ENCODE data around the gene MED12.
A peak's percentile ranks its signal among the peaks of the same experiment; 100 is the strongest.

MED12 gene

GRCh38 chrX:71118032-71118984 lies at the start of gene MED12:
TSS of gene MED12 (plus strand) at chrX:71118596. CDS start at chrX:71118755, 159 bp downstream.
- peak; percentile 47 to 61 for DNase-seq (ENCODE audit: low read depth in 2 of 2)

GRCh38 chrX:71070531-71070930 lies 47.9 kb upstream of the MED12 start:
- DNase-seq (ENCODE audit: low read depth in 2 of 2), result no peak

- no peak for DNase-seq (ENCODE audit: low read depth in 2 of 2)
Observed at GRCh38 chrX:71081330-71082123, 36.9 kb upstream of the MED12 start.

DNA sequence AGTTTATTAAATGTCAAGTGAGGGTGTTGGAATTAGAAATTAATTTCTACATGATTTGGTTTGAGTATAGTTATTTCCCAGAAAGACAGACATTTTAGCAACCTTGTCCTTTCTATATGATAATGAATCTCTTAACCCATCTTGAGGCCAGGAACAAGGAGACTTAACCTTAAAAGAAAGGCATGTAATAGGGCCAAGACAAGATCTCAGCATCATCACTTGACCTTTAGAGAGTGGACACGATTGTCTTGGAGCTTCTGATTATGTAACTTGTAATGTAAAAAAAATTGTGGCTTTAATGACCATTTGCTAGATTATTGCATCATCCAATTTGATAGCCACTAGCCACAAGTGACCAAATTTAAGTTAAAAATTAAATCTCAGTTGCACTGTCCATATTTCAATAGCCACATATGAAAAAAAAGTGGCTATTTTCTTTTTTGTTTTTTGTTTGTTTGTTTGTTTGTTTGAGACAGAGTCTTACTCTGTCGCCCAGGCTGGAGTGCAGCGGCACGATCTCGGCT lies 36.2 kb upstream of the MED12 start:
- no peak for DNase-seq (ENCODE audit: low read depth in 2 of 2)

- DNase-seq (ENCODE audit: low read depth in 2 of 2), result no peak
Observed at GRCh38 chrX:71082822-71083221, 35.6 kb upstream of the MED12 start.

DNA sequence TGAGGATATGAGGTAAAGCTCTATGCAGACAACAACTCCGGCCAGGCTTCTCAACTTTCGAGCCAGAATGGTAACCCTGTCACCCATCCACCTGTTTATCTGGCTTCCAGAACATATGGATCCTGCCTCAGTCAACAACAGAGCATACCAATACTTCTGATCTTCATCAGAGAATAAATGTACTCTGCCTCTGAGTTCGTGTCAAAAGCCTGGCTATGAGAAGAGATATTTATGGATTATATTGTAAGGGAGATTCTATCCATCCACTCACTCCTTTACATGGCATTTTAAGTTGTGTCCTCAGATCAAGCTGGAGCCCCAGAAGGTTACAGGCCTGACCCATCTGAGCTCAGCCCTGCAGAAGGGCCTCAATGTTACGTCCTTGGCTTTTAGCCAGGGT lies 32.5 kb upstream of the MED12 start:
- no peak for DNase-seq (ENCODE audit: low read depth in 2 of 2)

GRCh38 chrX:71091263-71091662 lies 27.1 kb upstream of the MED12 start:
- no peak for DNase-seq (ENCODE audit: low read depth in 2 of 2)

GRCh38 chrX:71095033-71095432 lies 23.4 kb upstream of the MED12 start:
- DNase-seq (ENCODE audit: low read depth in 2 of 2), result no peak

GRCh38 chrX:71095555-71095980 lies 22.8 kb upstream of the MED12 start, which contains the start of gene FOXO4:
TSS of gene FOXO4 (plus strand) at chrX:71095851. CDS start at chrX:71096529, 678 bp downstream.
- peak; percentile 55 to 60 for DNase-seq (ENCODE audit: low read depth in 2 of 2)

GRCh38 chrX:71095981-71096759 lies 22.2 kb upstream of the MED12 start:
- DNase-seq (ENCODE audit: low read depth in 2 of 2), result peak in 1 of 2 experiments; percentile 10

- DNase-seq (ENCODE audit: low read depth in 2 of 2), result no peak
Observed at GRCh38 chrX:71096760-71097032, 21.7 kb upstream of the MED12 start.

DNA sequence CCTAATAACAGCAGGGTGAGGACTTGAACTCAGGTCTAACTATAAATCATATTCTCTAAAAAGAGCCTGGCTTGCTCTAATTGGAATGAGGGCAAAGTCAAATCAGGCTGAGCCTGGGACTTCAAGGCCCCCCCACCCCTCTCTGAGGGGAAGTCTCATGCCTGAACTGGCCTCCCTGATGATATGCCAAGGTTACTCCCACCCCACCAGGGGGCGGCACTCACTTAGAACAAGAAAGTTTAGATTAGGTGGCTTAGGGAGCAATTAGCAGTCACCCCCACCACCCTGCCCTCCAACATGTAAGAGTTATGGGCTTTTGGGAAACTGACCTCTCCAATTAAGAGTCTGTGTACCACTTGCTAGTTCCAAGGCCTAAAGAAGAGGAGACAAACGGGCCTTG lies 20.1 kb upstream of the MED12 start:
- DNase-seq (ENCODE audit: low read depth in 2 of 2), result peak in 1 of 2 experiments; percentile 4

DNA sequence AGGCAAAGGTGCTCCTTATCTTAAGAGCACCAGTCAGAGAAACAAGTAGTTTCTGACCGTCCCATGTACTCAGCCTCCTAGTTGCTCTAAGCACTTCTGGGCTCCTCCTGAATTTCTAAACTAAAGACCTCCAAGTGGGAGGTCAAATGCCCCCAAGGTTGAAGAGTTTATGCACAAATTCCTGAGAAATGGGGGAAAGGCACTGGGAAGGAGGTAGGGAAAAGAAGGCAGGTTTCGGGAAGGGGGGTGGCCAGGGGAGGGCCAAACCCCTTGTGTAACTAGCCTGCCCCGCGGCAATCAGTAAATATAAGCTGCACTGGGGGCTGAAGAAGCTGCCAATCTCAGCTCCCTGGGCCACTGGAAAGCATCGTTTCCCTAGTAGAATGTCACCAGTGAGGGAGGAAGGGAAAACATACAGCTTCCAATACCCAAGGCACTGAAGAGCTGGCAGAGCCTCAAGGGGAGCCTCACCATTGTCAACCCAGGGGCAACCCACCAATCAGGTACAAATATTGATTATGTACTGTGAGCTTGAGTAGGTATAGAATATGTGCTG lies 19.4 kb upstream of the MED12 start:
- no peak for DNase-seq (ENCODE audit: low read depth in 2 of 2)

- no peak for DNase-seq (ENCODE audit: low read depth in 2 of 2)
Observed at GRCh38 chrX:71099736-71100135, 18.7 kb upstream of the MED12 start.

GRCh38 chrX:71100581-71101505 lies 17.6 kb upstream of the MED12 start:
- no peak for DNase-seq (ENCODE audit: low read depth in 2 of 2)

DNA sequence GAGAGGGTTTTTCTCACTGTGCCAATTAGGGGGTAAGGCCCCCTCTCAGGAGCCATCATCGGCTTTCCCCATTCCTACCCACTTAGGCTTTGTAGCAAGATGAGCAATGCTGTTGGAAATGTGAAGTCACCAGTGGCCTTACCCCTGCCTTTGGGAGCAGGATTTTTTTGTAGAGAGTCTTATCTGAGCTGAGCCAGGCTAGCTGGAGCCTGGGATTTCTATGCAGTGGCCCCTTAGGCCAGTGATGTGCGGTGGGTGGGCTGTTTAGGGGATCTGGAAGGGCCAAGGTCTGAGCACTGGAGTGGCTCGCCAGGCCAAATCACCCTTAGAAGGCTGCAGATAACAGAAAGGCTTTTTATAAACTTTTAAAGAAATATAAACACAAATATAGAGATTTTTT lies 16.1 kb upstream of the MED12 start:
- no peak for DNase-seq (ENCODE audit: low read depth in 2 of 2)

DNA sequence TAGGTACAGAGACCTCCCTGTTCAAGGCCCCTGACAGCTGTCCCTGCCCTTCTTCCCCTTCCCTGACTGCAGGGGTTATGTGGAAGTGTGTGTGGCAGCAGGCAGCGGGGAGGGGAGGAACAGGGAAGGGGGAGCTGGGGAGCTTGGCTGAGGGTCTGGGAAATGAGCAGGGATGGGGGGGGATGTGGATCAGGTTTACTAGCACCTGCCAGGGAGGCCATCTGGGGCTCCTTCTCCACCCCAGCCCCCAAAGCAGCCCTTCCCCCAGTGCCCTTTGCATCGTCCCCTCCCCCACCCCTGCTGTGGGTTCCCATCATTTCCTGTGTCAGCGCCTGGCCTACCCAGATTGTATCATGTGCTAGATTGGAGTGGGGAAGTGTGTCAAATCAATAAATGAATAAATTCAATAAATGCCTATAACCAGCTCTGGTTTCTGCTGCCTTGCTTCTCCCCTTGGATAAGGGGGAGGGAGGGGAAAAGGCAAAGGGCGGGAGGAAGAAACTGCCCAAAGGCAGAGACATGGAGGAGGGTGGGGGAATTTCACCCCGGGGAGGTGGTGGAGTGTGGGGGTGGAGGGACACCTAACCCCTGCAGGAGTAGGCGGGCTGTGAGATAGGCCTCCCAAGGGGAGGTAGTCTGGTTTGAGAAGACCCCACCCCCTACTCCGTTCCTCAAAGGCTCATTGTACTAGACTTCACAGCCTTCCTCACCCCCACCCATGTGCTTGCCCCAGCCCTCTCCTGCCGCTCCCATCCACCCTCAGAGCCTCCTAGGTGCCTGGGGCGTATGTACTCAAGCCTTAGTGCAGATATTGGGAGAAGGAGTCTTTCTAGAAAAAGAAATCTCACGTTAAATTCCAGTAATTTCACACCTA lies 15.0 kb upstream of the MED12 start:
- no peak for DNase-seq (ENCODE audit: low read depth in 2 of 2)

DNA sequence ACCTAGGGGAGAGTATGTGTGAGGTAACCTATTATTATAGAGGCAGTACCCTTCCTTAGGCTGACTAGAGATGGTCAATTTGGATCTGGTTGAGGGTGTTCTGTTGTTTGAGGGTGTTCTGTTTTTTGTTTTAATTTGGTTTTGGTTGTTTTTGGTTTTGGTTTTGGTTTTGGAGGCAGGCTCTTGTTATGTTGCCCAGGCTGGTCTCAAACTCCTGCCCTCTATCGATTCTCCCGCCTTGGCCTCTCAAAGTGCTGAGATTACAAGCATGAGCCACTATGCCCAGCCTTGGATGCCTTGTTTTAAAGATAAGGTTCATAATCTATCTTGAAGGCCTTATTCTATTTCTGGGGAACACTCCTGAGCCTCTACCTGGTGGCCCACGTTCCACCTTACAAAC lies 12.8 kb upstream of the MED12 start:
- no peak for DNase-seq (ENCODE audit: low read depth in 2 of 2)

DNA sequence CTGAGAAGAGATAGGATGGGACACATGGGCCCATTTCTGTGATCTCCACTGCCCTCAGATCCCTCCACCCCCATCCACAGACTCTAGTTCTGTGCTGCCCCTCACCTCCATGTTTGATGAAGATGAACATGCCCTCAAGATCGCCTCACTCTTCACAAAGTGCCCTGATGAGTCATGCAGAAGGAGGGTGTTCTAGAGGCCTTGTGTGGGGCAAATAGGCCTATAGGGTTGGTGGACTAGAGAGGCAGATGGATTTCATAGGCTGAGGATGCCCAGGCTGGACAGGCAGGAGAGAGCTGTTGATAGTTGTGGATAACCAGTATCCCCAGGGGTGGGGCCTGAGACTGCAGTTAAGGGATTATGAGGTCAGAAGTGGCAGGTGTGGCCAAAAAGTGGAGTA lies 12.0 kb upstream of the MED12 start, which contains the start of gene CXorf65:
TSS of gene CXorf65 (minus strand) at position 314 of the 400 bp plus-strand sequence. CDS start at position 130, 184 bp downstream.
- DNase-seq (ENCODE audit: low read depth in 2 of 2), result no peak
